Measurements from ENCODE around the gene POLR2B. TPM values are rescaled to one million over a fixed set of nuclear protein-coding genes. Genes with fewer than 3 reads are reported as not detected.
A peak's percentile ranks its signal among the peaks of the same experiment; 100 is the strongest.

POLR2B gene
- total RNA-seq, 1 donor from 2014 or later = 135 TPM

GRCh38 chr4:57039345-57039744, 60.6 kb downstream of the POLR2B start:
- Histone ChIP-seq H3K4me2 (ENCODE audit: low read length) (no peak overlapping the region), H3K9me3 (ENCODE audit: insufficient read depth, low read depth, low read length) (no peaks in the 10 kb centered on the region), H3K27me3 (ENCODE audit: insufficient read depth, low read length) (no peaks in the 10 kb centered on the region), H3K4me3 (ENCODE audit: insufficient read depth, low read depth, low read length) (no peak overlapping the region), H3K36me3 (ENCODE audit: insufficient read depth, low read length) (peaks cover 34% of the 10 kb centered on the region), H3K27ac (ENCODE audit: low read depth, low read length) (no peak overlapping the region), H3K9ac (ENCODE audit: low read length) (no peak overlapping the region), H3K79me2 (ENCODE audit: insufficient read depth, low read length) (peaks cover 35% of the 10 kb centered on the region), H4K20me1 (ENCODE audit: insufficient read depth, low read length) (no peaks in the 10 kb centered on the region), H3K4me1 (ENCODE audit: insufficient read depth, low read length) (peaks cover 21% of the 10 kb centered on the region), H2AFZ (ENCODE audit: low read depth, low read length) (no peak overlapping the region)
- H3K4me1 Mint-ChIP-seq (ENCODE audit: low read depth, unreplicated experiment) = peaks cover 51% of the 10 kb centered on the region
- peak overlapping the region; percentile 12 for H3K4me3 Mint-ChIP-seq (ENCODE audit: unreplicated experiment)
- H3K36me3 Mint-ChIP-seq (ENCODE audit: low read depth, unreplicated experiment) = peaks cover 11% of the 10 kb centered on the region
- no peaks in the 10 kb centered on the region for H3K27me3 Mint-ChIP-seq (ENCODE audit: low read depth, unreplicated experiment)
- TF ChIP-seq CTCF (IDR thresholded peaks at IDR 0.05; ENCODE audit: insufficient read depth, low read depth, low read length) = no peak
- TF ChIP-seq EZH2 (IDR thresholded peaks at IDR 0.05; ENCODE audit: insufficient read depth, low read length) = no peak
- H3K9me3 Mint-ChIP-seq (ENCODE audit: unreplicated experiment) = no peaks in the 10 kb centered on the region
- H3K27ac Mint-ChIP-seq (ENCODE audit: unreplicated experiment) = peak overlapping the region; percentile 81
- no peak for DNase-seq (ENCODE audit: low read depth)
- FAIRE-seq = no peak

DNA sequence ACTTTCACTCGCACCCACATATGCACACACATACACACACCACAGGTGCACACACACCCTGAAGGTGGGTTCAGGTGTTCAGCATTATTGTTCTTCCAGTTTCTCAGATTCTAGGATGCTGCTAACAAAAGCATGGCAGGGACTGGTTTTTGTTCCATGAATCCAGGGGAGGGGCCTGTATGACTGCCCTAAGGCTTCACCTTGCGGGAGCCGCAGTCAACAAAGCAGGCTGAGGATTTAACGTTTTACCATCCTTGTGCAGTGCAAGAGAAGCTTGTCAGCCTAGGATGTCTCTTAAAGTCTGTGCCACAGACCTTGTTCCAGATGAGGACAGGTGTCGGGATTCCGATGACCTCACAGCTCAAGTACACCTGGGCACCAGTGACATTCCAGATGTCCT, 61.8 kb downstream of the POLR2B start:
- FAIRE-seq (no peak), DNase-seq (ENCODE audit: low read depth) (no peak)
- no peak overlapping the region for H3K4me3 Mint-ChIP-seq (ENCODE audit: unreplicated experiment)
- peaks cover 40% of the 10 kb centered on the region for H3K79me2 ChIP-seq (ENCODE audit: insufficient read depth, low read length)
- H3K9me3 ChIP-seq (ENCODE audit: insufficient read depth, low read depth, low read length) = no peaks in the 10 kb centered on the region
- no peaks in the 10 kb centered on the region for H3K27me3 ChIP-seq (ENCODE audit: insufficient read depth, low read length)
- no peak overlapping the region for H3K4me2 ChIP-seq (ENCODE audit: low read length)
- H3K4me1 Mint-ChIP-seq (ENCODE audit: low read depth, unreplicated experiment) = peaks cover 54% of the 10 kb centered on the region
- H3K27ac ChIP-seq (ENCODE audit: low read depth, low read length) = no peak overlapping the region
- peaks cover 31% of the 10 kb centered on the region for H3K36me3 ChIP-seq (ENCODE audit: insufficient read depth, low read length)
- H4K20me1 ChIP-seq (ENCODE audit: insufficient read depth, low read length) = no peaks in the 10 kb centered on the region
- H3K27me3 Mint-ChIP-seq (ENCODE audit: low read depth, unreplicated experiment) = no peaks in the 10 kb centered on the region
- peak overlapping the region; percentile 92 for H3K27ac Mint-ChIP-seq (ENCODE audit: unreplicated experiment)
- peaks cover 14% of the 10 kb centered on the region for H3K36me3 Mint-ChIP-seq (ENCODE audit: low read depth, unreplicated experiment)
- H2AFZ ChIP-seq (ENCODE audit: low read depth, low read length) = no peak overlapping the region
- H3K4me3 ChIP-seq (ENCODE audit: insufficient read depth, low read depth, low read length) = no peak overlapping the region
- TF ChIP-seq CTCF (IDR thresholded peaks at IDR 0.05; ENCODE audit: insufficient read depth, low read depth, low read length) (no peak), EZH2 (IDR thresholded peaks at IDR 0.05; ENCODE audit: insufficient read depth, low read length) (no peak)
- H3K9ac ChIP-seq (ENCODE audit: low read length) = no peak overlapping the region
- H3K4me1 ChIP-seq (ENCODE audit: insufficient read depth, low read length) = peaks cover 33% of the 10 kb centered on the region
- no peaks in the 10 kb centered on the region for H3K9me3 Mint-ChIP-seq (ENCODE audit: unreplicated experiment)

DNA sequence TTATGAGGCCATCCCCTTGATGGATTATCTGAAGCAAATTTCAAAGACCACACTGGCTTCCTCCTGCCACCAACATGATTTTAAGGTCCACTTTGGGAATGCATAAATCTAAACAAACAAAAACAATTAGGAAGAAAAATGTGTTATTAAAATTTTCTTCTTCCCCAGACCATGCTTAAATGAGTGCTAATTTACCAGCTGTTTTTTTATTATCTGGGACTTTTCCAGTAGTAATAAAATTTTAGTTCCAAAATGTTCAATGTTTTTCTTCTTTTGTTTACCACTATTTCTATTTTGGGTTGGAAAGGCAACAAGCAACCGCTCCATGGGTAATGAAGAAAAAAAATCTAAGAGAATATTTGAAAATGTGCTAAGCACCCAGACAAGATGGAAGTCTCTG, 62.3 kb downstream of the POLR2B start:
- no peak overlapping the region for H3K27ac ChIP-seq (ENCODE audit: low read depth, low read length)
- Mint-ChIP-seq H3K4me3 (ENCODE audit: unreplicated experiment) (no peak overlapping the region), H3K4me1 (ENCODE audit: low read depth, unreplicated experiment) (peaks cover 59% of the 10 kb centered on the region), H3K9me3 (ENCODE audit: unreplicated experiment) (no peaks in the 10 kb centered on the region), H3K27ac (ENCODE audit: unreplicated experiment) (peak overlapping the region; percentile 84), H3K36me3 (ENCODE audit: low read depth, unreplicated experiment) (peaks cover 16% of the 10 kb centered on the region), H3K27me3 (ENCODE audit: low read depth, unreplicated experiment) (no peaks in the 10 kb centered on the region)
- H3K79me2 ChIP-seq (ENCODE audit: insufficient read depth, low read length) = peaks cover 43% of the 10 kb centered on the region
- peaks cover 38% of the 10 kb centered on the region for H3K4me1 ChIP-seq (ENCODE audit: insufficient read depth, low read length)
- DNase-seq (ENCODE audit: low read depth) = no peak
- TF ChIP-seq EZH2 (IDR thresholded peaks at IDR 0.05; ENCODE audit: insufficient read depth, low read length) (no peak), CTCF (IDR thresholded peaks at IDR 0.05; ENCODE audit: insufficient read depth, low read depth, low read length) (no peak)
- peaks cover 31% of the 10 kb centered on the region for H3K36me3 ChIP-seq (ENCODE audit: insufficient read depth, low read length)
- no peak overlapping the region for H3K4me3 ChIP-seq (ENCODE audit: insufficient read depth, low read depth, low read length)
- no peaks in the 10 kb centered on the region for H3K27me3 ChIP-seq (ENCODE audit: insufficient read depth, low read length)
- no peak overlapping the region for H2AFZ ChIP-seq (ENCODE audit: low read depth, low read length)
- H4K20me1 ChIP-seq (ENCODE audit: insufficient read depth, low read length) = no peaks in the 10 kb centered on the region
- FAIRE-seq = no peak
- no peaks in the 10 kb centered on the region for H3K9me3 ChIP-seq (ENCODE audit: insufficient read depth, low read depth, low read length)
- no peak overlapping the region for H3K9ac ChIP-seq (ENCODE audit: low read length)
- H3K4me2 ChIP-seq (ENCODE audit: low read length) = no peak overlapping the region
